HG02943 (cell line): ENCODE measurements around the gene OLFM1.

ENCODE experiments used
- ATAC-seq: cut with Tn5 transposase; IDR thresholded peaks from one replicate; pipeline ENCODE4 v1.9.1; 2021; ENCODE audit warnings: mild to moderate bottlenecking, low read depth, moderate library complexity; ENCODE audit not compliant: unreplicated experiment

OLFM1 gene

DNA sequence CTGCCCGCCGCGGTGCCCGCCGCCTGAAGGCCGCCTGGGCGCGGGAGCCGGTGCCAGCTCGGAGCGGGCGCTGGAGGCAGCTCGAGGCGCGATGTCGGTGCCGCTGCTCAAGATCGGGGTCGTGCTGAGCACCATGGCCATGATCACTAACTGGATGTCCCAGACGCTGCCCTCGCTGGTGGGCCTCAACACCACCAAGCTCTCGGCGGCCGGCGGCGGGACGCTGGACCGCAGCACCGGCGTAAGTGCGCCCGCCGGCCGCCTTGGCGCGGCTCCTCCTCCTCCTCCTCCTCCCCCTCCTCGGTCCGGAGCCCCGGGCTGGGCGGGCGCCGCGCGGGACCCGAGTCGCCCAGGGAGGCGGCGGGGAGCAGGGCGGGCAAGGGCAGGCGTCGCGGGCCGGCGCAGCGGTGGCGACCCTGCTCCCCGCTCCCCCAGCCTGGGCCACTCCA is 455 bp downstream of the OLFM1 start:
- no peak for ATAC-seq

- no peak for ATAC-seq
Observed at GRCh38 chr9:135088348-135088978, 995 bp downstream of the OLFM1 start.

DNA sequence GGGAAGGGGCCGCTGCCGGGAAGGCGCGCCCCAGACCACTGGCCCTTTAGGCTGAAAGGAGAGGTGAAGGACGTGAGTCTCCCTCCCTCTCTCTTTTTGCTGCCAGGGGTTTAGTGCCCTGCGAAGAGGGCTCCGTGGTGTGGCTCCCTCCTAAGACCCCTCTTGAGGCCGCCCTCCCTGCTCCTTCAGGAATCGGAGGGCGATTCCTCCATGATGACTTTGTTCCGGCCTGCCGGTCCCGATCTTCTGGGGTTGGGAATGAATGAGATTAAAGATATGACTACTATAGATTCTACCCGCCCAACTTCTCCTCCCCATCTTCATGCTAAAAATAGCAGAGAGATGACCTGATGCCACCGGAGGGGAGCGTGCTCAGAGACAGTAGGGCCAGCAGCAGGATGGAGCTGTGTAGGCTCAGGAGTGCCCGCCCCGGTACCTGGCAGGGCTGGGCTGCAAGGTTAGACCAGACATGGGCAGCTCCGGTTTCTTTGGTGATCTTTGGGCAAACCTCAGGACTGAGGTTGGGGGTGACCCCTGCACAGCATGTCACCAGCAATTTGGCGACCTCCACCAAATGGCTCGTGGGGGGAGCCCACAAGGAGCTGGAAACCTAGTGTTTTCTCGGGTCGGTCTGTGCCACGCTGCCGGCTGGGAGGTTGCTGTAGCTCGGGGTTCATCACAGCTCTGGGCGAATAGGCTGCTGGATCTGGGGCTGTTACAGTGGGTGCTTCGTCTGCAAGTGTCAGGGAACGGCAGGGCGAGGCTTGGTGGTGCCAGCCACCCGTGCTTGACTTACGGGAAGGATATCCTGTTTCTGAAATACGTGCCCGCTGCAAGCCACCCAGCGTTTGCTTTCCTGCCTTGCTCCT is 1.7 kb downstream of the OLFM1 start:
- ATAC-seq = no peak

GRCh38 chr9:135090081-135090480 is 2.6 kb downstream of the OLFM1 start:
- no peak for ATAC-seq

DNA sequence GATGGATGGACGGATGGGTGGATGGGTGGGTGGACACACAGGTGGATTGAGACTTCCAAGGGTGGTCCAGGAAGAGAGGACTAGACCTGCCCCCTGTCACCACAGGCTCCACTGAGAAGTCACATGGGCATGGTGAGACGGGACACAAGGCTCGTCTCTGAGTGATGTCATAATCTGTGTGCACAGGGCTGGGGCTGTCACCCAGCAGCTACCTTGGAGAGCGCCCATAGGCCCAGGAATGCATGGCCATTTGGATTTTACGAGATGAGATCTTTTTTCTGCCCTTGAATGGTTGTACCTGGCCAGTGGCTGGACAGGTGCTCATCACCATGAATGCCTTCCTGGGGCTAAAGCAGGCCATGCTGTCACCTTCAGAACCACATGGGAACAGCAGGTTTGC is 3.1 kb downstream of the OLFM1 start:
- no peak for ATAC-seq

GRCh38 chr9:135091545-135091944 is 4.1 kb downstream of the OLFM1 start:
- no peak for ATAC-seq

GRCh38 chr9:135093111-135093510 is 5.6 kb downstream of the OLFM1 start:
- no peak for ATAC-seq

- no peak for ATAC-seq
Observed at GRCh38 chr9:135093911-135094584, 6.6 kb downstream of the OLFM1 start.

DNA sequence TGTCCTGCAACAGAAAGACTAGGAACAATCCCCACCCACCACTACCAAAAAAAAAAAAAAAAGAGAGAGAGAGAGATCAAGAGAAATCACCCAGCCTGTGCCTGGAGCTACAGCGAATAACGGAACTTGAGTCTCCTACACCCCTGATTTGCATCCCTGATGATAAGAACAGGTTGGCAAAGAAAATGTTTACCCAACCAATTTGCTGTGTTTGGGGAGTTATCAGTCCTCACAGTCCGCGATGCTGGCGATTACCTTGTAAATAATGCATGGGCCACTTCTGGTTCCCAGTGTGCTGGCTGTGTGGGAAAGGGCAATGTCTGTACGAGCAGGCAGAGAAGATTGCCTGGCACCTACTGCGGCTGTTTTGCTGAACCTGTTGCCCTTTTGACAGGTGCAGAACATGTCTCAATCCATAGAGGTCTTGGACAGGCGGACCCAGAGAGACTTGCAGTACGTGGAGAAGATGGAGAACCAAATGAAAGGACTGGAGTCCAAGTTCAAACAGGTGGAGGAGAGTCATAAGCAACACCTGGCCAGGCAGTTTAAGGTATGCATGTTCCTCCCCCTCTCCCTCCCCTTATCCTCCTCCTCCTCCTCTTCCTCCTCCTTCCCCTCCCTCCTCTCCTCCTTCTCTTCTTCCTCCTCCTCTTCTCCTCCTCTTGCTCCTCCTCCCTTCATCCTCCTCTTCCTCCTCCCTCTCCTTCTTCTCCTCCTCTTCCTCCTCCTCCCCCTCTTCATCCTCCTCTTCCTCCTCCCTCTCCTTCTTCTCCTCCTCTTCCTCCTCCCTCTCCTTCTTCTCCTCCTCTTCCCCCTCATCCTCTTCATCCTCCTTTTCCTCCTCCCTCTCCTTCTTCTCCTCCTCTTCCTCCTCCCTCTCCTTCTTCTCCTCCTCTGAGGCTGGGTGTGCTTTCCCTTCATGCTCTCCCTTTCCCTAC is 8.3 kb downstream of the OLFM1 start:
- ATAC-seq = no peak

- no peak for ATAC-seq
Observed at GRCh38 chr9:135096408-135096895, 9.0 kb downstream of the OLFM1 start.

GRCh38 chr9:135098400-135099105 is 11.1 kb downstream of the OLFM1 start:
- no peak for ATAC-seq

- ATAC-seq = no peak
Observed at GRCh38 chr9:135099574-135099973, 12.1 kb downstream of the OLFM1 start.

DNA sequence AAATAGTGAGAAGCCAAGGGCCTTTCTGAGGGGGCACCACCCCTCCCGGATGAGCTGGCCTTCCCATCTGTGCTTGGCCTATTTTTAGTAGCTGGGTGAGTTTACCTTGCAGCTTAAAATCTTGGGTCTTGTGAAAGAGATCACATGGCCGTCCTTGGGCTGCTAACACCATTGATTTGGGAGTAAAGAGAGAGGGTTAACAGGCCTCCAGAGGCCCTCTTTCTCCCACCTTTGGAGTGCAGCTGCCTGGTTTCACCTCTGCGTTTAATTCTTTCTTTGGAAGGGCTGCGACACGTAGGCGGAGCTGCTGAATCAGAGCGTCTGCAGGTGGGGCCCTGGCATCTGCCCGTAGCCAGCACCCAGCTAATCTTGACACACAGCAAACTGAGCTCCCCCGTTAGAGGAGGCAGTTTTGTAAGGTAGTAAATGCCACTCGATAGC is 12.8 kb downstream of the OLFM1 start:
- no peak for ATAC-seq

GRCh38 chr9:135100725-135101410 is 13.4 kb downstream of the OLFM1 start:
- ATAC-seq = no peak

- ATAC-seq = no peak
Observed at GRCh38 chr9:135101486-135101885, 14.0 kb downstream of the OLFM1 start.

DNA sequence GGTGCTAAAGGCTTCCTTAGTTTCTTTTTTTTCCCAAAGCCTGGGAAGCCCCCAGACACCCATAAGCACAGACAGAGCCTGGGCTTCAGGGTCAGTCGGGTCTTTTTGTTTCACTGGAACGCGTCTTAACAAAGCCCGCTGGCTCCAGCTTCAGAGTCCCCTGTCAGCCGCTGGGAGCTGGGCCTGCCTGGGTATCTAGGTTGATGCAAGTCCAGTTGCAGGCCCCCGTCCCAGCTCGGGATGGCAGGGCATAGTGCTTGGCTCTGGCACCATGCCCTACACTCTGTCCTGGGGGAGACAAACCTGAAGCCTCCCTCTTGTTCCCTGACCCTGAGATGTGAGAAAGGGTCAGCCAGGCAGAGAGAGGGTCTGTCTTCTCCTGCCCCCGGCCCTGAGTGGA is 14.5 kb downstream of the OLFM1 start:
- no peak for ATAC-seq

GRCh38 chr9:135102331-135102730 is 14.9 kb downstream of the OLFM1 start:
- ATAC-seq = no peak

GRCh38 chr9:135103001-135103446 is 15.6 kb downstream of the OLFM1 start:
- no peak for ATAC-seq
